ENCODE data around the gene NYNRIN. TPM values are rescaled to one million over a fixed set of nuclear protein-coding genes. Genes with fewer than 3 reads are reported as not detected.

The NYNRIN gene
- total and polyA plus RNA-seq, 10 of the 15 experiments (the other 5 are each of a cell fraction or from before 2014, with no cell fraction given), result under 0.01 to 0.15 (median 0.01) TPM; not detected in 5

- TF ChIP-seq ZBED1 (IDR thresholded peaks at IDR 0.05; ENCODE audit: borderline replicate concordance) (no peak), EED (IDR thresholded peaks at IDR 0.05; ENCODE audit: low read depth) (no peak), IRF4 (IDR thresholded peaks at IDR 0.05; ENCODE audit: low read depth, low read length) (no peak), HCFC1 (IDR thresholded peaks at IDR 0.05; ENCODE audit: low read length) (no peak; the same call in 1 of the 2 replicates), MEF2B (IDR thresholded peaks at IDR 0.05; ENCODE audit: partially characterized antibody, poor library complexity, severe bottlenecking) (no peak), ETV6 (conservative IDR thresholded peaks at IDR 0.05 in 1 of 2, IDR thresholded peaks at IDR 0.05 in 1 of 2; ENCODE audit: borderline replicate concordance in 1 of 2, low read depth in 1 of 2) (no peak; a peak in 1 of 4 replicates), YY1 (IDR thresholded peaks at IDR 0.05; ENCODE audit: low read depth, low read length) (no peak), CREM (IDR thresholded peaks at IDR 0.05; ENCODE audit: low read depth) (peak; percentile 17; the same call in 1 of the 2 replicates), RB1 (IDR thresholded peaks at IDR 0.05; ENCODE audit: borderline replicate concordance) (peak; percentile 70; the same call in 1 of the 2 replicates), HDAC6 (IDR thresholded peaks at IDR 0.05; ENCODE audit: unreplicated experiment) (no peak), TCF12 (IDR thresholded peaks at IDR 0.05; ENCODE audit: low read depth, low read length) (peak; percentile 34; the same call in 1 of the 2 replicates), MYB (IDR thresholded peaks at IDR 0.05; ENCODE audit: borderline replicate concordance, low read depth, low read length) (no peak), KLF5 (IDR thresholded peaks at IDR 0.05; ENCODE audit: partially characterized antibody) (peak; percentile 62), RELA (IDR thresholded peaks at IDR 0.05; ENCODE audit: borderline replicate concordance, partially characterized antibody) (peak; percentile 37), ESRRA (IDR thresholded peaks at IDR 0.05; ENCODE audit: low read length) (no peak), ZNF217 (IDR thresholded peaks at IDR 0.05) (0 out of 2 replicates have a peak, but pooled peaks have one; percentile 56), BACH1 (IDR thresholded peaks at IDR 0.05; ENCODE audit: borderline replicate concordance) (peak; percentile 76; the same call in 1 of the 2 replicates), IKZF1 (conservative IDR thresholded peaks at IDR 0.05) (peak; percentile 81), ZNF24 (IDR thresholded peaks at IDR 0.05) (no peak), SRF (IDR thresholded peaks at IDR 0.05; ENCODE audit: low read depth in 2 of 2, low read length in 2 of 2) (no peak), HSF1 (IDR thresholded peaks at IDR 0.05; ENCODE audit: low read depth, low read length) (no peak)
- TF ChIP-seq, protein P1, sequence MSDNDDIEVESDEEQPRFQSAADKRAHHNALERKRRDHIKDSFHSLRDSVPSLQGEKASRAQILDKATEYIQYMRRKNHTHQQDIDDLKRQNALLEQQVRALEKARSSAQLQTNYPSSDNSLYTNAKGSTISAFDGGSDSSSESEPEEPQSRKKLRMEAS (IDR thresholded peaks at IDR 0.05; ENCODE audit: low read depth, low read length), result no peak; the same call in 1 of the 2 replicates
- TF ChIP-seq, protein P2, sequence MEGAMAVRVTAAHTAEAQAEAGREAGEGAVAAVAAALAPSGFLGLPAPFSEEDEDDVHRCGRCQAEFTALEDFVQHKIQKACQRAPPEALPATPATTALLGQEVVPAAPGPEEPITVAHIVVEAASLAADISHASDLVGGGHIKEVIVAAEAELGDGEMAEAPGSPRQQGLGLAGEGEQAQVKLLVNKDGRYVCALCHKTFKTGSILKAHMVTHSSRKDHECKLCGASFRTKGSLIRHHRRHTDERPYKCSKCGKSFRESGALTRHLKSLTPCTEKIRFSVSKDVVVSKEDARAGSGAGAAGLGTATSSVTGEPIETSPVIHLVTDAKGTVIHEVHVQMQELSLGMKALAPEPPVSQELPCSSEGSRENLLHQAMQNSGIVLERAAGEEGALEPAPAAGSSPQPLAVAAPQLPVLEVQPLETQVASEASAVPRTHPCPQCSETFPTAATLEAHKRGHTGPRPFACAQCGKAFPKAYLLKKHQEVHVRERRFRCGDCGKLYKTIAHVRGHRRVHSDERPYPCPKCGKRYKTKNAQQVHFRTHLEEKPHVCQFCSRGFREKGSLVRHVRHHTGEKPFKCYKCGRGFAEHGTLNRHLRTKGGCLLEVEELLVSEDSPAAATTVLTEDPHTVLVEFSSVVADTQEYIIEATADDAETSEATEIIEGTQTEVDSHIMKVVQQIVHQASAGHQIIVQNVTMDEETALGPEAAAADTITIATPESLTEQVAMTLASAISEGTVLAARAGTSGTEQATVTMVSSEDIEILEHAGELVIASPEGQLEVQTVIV (IDR thresholded peaks at IDR 0.05; ENCODE audit: borderline replicate concordance, partially characterized antibody), result peak; percentile 36
- TF ChIP-seq, protein P3, sequence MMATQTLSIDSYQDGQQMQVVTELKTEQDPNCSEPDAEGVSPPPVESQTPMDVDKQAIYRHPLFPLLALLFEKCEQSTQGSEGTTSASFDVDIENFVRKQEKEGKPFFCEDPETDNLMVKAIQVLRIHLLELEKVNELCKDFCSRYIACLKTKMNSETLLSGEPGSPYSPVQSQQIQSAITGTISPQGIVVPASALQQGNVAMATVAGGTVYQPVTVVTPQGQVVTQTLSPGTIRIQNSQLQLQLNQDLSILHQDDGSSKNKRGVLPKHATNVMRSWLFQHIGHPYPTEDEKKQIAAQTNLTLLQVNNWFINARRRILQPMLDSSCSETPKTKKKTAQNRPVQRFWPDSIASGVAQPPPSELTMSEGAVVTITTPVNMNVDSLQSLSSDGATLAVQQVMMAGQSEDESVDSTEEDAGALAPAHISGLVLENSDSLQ (IDR thresholded peaks at IDR 0.05), result peak; percentile 28; the same call in 1 of the 2 replicates
These were observed 30.8 kb downstream of the NYNRIN start, which contains the start of the genes CBLN3 and KHNYN (continued) for GRCh38 chr14:24429395-24430142.
